Stimulated activated CD8-positive, alpha-beta memory T cell treated with anti-CD3 and anti-CD28 coated beads, Interleukin-4, amount 100 ng/mL, for 48 hours (primary cell): ENCODE measurements around the gene BMI1.

Experiments
- DNase-seq: peaks from one replicate; pipeline ENCODE4 v3.0.0-alpha.2; 2020

Gene BMI1

DNA sequence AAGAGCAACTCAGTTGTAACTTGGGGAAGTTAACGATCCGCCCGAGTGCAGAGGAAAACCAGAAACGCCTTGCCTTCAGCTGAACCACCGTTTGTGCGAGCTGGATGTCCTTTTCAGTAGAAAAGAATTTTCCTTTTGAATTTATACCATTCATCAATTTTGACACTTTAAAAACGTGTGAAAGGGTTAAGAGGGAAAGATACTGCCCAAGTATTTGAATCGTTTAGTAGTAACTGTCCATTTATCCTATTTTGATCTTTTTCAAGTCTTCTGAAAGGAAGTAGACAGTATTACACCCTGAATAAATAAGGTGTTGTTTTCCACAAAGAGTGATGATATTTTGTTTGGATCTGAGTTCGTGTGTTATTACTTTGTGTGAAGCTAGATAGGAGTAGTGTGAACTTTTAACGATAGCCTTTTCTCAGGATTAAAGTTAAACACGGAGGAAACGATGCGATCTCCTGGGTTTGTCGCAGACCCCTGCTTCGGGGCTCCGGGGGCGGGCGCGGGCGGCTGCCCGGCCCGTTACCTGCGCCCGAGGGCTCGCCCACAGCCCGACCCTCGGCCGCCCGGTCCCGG, 830 bp upstream of the BMI1 start:
- no peak for DNase-seq

GRCh38 chr10:22321156-22321923, 441 bp downstream of the BMI1 start:
- peak; percentile 64 for DNase-seq

DNA sequence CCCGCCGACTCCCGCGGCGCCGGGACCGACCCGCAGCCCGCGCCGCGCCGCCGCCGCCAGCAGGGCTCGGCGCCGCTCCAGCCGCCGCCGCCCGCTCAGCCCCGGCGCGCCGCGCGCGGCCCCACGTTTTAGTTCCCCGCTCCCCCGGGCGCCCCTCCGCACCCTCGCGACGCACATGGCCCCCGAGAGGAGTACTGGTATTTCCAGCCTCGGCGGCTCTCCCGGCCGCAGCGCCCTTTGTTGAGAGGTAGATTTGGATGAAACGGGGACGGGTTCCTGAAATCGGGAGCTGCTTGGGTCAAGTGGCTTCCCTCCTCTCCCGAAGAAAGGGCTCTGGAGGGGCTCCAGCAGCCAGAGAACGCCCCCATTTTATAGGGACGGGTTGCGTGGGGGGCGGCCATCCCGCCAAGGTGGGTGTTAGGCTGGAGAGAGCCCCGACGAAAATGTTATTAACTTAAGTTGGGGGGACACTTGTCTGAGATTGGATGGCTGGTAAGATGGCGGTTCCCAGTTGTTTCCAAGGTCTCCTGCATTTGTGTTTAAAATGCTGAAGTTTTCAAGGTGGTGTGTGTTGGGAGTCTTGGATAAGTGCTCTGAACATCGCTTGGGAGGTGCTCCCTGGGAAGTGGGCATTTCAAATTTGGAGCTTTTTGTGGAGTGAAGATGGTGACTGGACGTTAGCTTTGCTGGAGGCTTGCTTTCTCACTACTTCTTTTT, 1.2 kb downstream of the BMI1 start:
- DNase-seq = peak; percentile 40

GRCh38 chr10:22322641-22323160, 1.8 kb downstream of the BMI1 start:
- no peak for DNase-seq

DNA sequence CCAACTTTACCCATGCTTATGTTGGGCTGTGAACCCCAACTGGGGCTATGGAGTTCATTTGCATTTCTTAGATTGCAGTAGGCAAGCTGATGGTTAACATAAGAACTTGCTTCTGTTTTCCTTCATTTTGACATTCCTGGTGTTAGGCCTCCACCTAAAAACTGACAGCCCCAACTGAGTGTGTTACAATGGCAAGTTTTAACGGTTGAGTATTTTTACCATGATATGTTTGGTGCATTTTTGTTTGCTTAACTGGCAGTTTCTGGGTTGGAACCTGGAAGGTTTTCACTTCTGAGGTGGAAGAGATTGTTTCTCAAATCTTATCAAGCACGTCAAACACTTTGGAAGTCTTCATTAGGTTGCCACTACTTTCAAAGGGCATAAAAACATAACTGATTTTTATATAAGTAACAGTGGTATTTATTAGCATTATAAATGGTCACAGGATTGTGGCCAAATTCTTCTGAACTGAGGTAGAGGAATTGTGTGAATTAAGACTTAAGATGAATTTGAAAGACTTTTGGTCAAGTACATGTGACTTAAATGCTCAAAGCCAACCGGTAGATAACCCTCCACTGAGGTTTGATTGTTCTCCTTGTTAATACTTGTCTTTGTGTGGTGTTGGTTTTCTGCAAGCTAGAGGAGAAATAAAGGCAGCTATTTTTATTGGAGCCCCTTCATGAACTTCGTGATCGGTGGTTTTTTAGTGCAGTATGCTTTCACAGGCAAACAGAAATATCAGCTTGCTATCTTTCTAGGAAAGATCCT, 2.8 kb downstream of the BMI1 start:
- no peak for DNase-seq

DNA sequence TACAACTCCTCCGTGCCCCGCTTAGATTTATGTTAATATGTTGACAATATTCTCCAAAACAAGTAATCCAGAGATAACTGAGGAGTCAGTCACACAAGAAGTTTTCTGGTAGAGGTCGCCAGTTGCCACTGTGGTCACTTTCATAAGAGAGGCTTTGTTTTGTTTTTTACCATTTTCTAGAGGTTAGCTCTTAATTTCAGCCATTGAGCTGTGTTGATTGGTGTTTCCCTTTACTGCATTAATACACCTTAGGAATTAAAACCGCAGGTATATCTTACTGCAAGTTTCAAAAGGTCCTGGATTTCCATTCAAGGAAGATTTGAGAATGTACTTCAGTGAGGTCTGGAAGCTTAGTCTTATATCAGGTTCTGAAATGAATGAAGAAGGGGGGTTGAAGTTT, 3.5 kb downstream of the BMI1 start:
- DNase-seq = no peak

GRCh38 chr10:22324893-22325271, 4.0 kb downstream of the BMI1 start:
- no peak for DNase-seq

GRCh38 chr10:22325272-22326144, 4.6 kb downstream of the BMI1 start:
- DNase-seq = peak; percentile 75

DNA sequence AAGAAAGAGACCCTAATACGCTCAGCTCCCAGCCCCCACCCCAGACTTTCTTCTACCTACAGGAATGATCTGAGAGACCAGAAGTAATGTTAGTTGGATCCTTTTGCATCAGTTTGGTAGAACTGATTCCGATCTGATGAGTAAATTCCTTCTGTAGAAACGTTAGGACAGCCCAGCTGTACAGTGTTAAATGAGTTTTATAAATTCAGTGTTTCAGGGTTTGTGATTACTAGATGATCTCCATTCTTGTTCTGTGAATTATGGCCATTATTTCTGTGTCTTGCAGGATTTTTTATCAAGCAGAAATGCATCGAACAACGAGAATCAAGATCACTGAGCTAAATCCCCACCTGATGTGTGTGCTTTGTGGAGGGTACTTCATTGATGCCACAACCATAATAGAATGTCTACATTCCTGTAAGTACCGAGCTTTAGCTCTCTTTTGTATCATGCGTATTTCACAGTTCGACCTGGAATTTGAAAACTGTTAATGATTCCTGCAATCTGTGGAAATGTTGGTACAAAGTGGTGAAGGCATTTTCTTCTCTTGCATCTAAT, 5.3 kb downstream of the BMI1 start:
- DNase-seq = no peak

GRCh38 chr10:22329150-22329549, 8.3 kb downstream of the BMI1 start:
- DNase-seq = no peak

- no peak for DNase-seq
Observed at GRCh38 chr10:22332116-22332692, 11.3 kb downstream of the BMI1 start.

DNA sequence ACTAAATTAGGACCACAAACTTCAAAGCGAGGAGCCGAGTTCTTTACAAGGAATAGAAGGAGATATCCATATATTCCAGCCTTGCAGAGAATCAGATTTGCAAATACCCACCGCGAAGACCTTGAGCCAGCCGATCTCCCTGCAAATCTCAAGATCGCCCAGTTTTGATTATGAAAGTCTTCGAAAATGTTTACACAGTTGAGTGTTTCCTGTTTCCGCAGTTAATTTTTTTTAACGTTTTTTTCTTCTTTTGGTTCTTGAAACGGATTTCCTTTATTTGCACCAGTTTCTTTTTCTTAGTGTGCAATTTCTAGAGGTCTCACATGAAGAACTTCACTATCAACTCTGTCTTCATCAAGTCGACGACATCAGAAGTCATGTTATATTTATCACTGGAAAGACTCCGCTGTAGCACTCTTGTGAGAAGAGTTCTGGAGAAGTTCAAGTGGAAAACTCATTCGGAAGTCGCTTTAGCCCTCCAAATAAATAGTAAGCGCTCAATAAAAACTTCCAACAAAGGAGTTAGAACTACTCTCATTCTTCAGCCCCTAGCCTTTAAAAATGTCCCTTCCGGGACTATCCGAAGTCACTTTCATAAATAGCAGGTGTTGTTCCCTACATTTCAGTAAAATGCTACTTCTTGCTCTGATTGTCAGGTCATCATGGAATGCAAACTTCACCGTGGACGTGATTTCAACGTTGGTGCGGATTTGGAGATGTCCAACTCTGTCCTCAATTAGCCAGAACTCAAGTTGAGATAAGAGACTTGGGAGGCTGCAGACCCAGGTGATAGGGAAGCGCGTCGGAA, 12.5 kb downstream of the BMI1 start:
- DNase-seq = no peak

GRCh38 chr10:22333975-22334282, 13.0 kb downstream of the BMI1 start:
- no peak for DNase-seq

DNA sequence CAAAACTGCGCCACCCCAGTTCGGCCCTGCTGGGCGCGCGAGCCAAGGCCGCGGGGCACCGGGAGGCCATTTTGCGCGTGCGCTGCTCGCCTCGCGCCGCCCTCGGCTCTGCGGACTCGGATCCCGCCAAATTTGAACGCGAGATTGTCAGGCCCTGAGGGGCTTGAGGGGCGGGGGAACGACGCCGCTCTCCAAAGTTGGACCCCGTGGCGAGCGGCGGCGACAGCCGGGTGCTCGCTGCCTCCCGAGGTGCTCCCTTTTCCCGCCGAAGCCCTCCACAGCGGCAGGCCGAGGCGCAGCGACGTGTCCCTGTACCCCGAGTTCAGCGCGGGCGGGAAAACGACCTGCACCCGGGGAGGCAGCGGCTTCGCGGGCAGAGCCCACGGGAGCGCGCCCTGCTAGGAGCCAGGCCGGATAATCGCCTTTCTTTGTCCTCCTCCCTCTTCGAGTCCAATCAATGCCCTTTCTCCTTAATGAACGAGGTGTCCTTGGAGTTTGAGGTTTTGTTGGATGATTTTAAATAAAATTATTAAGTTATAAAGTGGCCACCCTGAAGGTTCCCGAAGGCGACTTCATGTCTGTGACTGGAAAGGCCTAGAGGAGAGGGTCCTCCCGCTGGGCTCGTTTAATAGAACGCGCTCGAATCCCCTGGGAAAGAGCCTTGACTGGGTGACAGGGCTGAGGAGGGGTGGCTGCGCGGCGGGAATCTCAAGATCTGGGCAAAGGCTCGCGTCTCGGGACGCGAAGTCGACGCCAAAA, 13.7 kb downstream of the BMI1 start:
- DNase-seq = no peak

DNA sequence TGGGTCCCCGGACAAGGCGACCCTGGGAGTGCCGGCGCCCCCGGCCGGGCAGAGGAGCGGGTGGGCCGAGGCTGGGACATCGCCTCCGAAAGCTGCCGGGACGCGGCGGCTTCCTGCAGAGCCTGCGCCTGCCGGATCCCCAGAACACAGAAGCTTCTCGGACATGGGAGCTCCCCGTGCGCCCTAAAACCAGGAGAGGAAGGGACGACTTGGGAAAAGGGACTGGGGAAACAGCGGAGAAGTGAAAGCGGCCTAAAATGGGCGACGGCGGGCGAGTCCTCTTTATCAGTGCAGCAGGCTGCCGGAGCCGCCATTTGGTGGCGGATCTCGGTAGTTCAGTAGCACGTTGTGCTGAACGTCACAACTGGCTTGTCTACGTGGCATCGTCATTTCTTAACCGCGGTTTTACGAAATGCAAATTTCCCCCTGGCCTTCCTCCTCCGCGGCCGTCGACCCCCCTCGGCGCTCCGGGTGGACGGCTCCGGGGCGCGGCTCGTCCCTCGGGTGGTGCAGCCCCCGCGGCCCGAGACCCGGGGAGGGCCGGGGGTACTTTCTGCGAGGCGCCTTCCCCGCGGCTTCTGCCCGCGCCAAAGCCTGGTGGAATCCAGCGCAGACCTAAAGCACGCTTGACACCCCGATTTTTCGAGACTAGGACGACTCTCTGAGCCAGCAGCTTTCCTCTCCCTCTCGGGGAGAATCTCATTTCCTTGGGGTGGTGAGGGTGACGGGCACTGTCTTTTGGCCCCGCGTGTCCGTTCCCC, 14.5 kb downstream of the BMI1 start:
- DNase-seq = peak; percentile 65

GRCh38 chr10:22338185-22338900, 17.4 kb downstream of the BMI1 start:
- no peak for DNase-seq

GRCh38 chr10:22338931-22339330, 18.0 kb downstream of the BMI1 start:
- DNase-seq = no peak

DNA sequence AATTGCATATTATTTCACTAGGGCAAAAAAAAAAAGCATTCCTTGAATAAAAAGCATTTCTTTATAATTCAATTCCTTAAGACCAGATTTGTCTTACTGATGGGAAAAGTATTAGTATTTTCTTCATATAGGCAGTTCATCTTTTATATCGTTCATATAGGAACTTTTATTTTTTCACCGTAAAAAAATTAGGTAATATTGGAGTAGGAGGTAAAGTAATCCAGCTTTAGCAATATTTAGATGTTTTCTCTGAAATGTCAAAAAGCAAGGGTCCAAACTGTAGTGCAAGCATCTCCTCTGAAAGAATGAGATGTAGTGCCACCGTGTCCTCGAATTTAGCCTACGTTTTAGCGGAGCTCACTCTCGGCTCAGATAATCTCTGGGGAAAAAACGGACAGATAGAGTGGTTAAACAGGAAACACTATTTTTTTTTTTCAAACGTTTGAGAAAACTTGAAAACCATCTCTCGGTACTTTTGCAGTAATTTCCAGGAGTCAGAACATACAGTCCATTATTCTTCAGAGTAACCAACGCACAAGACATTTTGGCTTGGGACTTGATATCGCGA, 18.9 kb downstream of the BMI1 start:
- DNase-seq = no peak
